ENCODE measurements around the gene PLA2G15. TPM values are rescaled to one million over a fixed set of nuclear protein-coding genes. Genes with fewer than 3 reads are reported as not detected.

Gene PLA2G15
- polyA plus RNA-seq, 2 of the 4 experiments (the other 2 are of a cell fraction) = 4.8 to 8.7 TPM

DNA sequence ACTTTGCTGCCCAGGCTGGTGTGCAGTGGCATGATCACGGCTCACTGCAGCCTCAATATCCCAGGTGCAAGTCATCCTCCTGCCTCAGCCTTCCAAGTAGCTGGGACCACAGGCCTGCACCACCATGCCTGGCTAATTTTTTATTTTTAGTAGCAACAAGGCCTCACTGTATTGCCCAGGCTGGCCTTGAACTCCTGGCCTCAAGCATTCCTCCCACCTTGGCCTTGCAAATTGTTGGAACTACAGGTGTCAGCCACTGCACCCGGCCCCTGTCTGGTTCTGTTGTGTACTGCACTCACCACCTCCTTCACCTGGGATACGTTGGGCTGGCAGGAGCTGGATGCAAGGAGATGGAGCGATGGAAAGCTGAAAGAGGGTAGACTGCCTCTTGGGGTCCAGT is 8.5 kb downstream of the PLA2G15 start:
- H3K4me2 ChIP-seq = no peak overlapping the region
- TF ChIP-seq HEYL (CRISPR knock-in tag; IDR thresholded peaks at IDR 0.05) = no peak
- TF ChIP-seq SREBF2 (IDR thresholded peaks at IDR 0.05) = no peak
- TF ChIP-seq HOXB13 (CRISPR knock-in tag; IDR thresholded peaks at IDR 0.05; ENCODE audit: low read depth) = no peak
- TF ChIP-seq MAZ (IDR thresholded peaks at IDR 0.05; ENCODE audit: borderline replicate concordance, low read depth, low read length) = no peak
- TF ChIP-seq MAFK (IDR thresholded peaks at IDR 0.05; ENCODE audit: partially characterized antibody) = no peak
- TF ChIP-seq, protein P1, sequence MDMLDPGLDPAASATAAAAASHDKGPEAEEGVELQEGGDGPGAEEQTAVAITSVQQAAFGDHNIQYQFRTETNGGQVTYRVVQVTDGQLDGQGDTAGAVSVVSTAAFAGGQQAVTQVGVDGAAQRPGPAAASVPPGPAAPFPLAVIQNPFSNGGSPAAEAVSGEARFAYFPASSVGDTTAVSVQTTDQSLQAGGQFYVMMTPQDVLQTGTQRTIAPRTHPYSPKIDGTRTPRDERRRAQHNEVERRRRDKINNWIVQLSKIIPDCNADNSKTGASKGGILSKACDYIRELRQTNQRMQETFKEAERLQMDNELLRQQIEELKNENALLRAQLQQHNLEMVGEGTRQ (IDR thresholded peaks at IDR 0.05) = no peak
- no peak overlapping the region for H3K27ac ChIP-seq
- DNase-seq (ENCODE audit: low read depth in 1 of 2, low spot score in 1 of 2) (no peak), ATAC-seq (no peak), FAIRE-seq (no peak)
- no peak overlapping the region for H3K4me3 ChIP-seq
- ChIA-PET POLR2A (interaction anchor here (0.6 to 1.5 kb wide), 2 partner anchors 10 to 57 kb away, joined by 3 to 5 read pairs; partner anchors contain the start of genes PRMT7, SLC7A6 and SLC7A6OS), CTCF (interaction anchor here (1.0 to 9.0 kb wide), 3 partner anchors 8 to 75 kb away, joined by 5 to 124 read pairs (median 7); partner anchors contain the start of gene SLC7A6)
- no peaks in the 10 kb centered on the region for H3K9me3 ChIP-seq
- peaks cover 16% of the 10 kb centered on the region for H3K4me1 ChIP-seq
- 96% methylated on average over 4 of the region's 4 CpGs for WGBS (ENCODE audit: missing lambda C conversion rate)

DNA sequence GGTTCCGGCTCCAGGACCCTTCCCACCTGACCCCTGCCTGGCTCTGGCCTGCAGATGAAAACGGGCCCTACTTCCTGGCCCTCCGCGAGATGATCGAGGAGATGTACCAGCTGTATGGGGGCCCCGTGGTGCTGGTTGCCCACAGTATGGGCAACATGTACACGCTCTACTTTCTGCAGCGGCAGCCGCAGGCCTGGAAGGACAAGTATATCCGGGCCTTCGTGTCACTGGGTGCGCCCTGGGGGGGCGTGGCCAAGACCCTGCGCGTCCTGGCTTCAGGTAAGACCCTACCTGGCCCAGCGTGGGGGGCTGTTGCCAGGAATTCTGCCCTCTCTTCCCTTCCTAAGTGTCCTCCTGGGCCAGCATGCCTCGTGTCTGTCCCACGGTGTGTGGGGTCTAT is 10.5 kb downstream of the PLA2G15 start:
- H3K4me2 ChIP-seq = no peak overlapping the region
- peaks cover 18% of the 10 kb centered on the region for H3K4me1 ChIP-seq
- ChIA-PET POLR2A (no interaction called here), CTCF (interaction anchor here (0.7 to 9.0 kb wide), 7 partner anchors 6 to 100 kb away, joined by 3 to 124 read pairs (median 4); partner anchors contain the start of genes PLA2G15, PRMT7, SLC7A6 and SLC7A6OS)
- no peak for FAIRE-seq
- no peak overlapping the region for H3K27ac ChIP-seq
- WGBS (ENCODE audit: missing lambda C conversion rate) = 94% methylated on average over 9 of the region's 18 CpGs
- H3K9me3 ChIP-seq = no peaks in the 10 kb centered on the region
- H3K4me3 ChIP-seq = no peak overlapping the region
- DNase-seq (ENCODE audit: low read depth in 1 of 2, low spot score in 1 of 2) = no peak
- no peak for ATAC-seq
- no peak for TF ChIP-seq MAZ (IDR thresholded peaks at IDR 0.05; ENCODE audit: borderline replicate concordance, low read depth, low read length)
- TF ChIP-seq HDAC2 (IDR thresholded peaks at IDR 0.05) = no peak
- TF ChIP-seq, protein P2, sequence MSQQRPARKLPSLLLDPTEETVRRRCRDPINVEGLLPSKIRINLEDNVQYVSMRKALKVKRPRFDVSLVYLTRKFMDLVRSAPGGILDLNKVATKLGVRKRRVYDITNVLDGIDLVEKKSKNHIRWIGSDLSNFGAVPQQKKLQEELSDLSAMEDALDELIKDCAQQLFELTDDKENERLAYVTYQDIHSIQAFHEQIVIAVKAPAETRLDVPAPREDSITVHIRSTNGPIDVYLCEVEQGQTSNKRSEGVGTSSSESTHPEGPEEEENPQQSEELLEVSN (IDR thresholded peaks at IDR 0.05; ENCODE audit: borderline replicate concordance, low read depth) = no peak

DNA sequence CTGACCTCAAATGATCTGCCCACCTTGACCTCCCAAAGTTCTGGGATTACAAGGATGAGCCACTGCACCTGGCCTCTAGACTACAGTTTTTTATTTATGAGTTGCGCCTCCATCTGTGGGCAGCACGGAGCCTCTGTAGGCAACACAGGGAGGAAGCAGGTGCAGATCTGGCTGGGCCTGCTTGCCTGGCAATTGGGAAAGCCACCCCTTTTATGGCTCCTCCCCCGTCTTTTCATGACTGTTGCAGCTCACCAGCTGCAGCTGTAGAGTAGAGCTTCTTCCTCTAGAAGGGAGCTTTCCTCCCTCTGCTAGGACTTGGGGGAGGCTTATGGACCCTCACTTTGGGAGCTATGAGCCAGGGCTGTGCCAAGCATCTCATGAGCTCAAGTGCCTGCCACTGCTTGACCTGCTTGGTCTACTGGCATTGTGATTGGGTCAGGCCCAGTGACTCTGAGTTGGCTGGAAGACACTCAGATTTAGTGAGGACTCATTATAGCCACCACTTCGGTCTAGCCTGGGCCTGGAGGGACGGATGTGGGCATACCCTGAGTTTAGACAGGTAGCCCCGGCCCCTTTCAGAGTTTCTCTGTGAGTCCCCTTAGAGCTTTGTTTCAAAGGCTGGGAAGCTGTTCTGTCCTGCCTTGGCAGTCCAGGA is 12.2 kb downstream of the PLA2G15 start:
- Histone ChIP-seq H3K27ac (peak overlapping the region; percentile 63 to 83), H3K9me3 (no peaks in the 10 kb centered on the region), H3K4me1 (peaks cover 18% of the 10 kb centered on the region), H3K4me3 (no peak overlapping the region), H3K4me2 (peak overlapping the region; percentile 52)
- 88% methylated on average over 6 of the region's 6 CpGs for WGBS (ENCODE audit: missing lambda C conversion rate)
- ATAC-seq (peak in 1 of 2 experiments; percentile 1; a peak in 1 of 6 replicates), FAIRE-seq (no peak), DNase-seq (ENCODE audit: low read depth in 1 of 2, low spot score in 1 of 2) (no peak)
- ChIA-PET POLR2A (interaction anchor here (1.2 kb wide), 1 partner anchor 53 kb away, joined by 4 read pairs; the partner anchor contains the start of genes PRMT7 and SLC7A6OS), CTCF (interaction anchor here (0.7 to 7.8 kb wide), 5 partner anchors 14 to 164 kb away, joined by 3 to 335 read pairs (median 3); partner anchors contain the start of gene PLA2G15)
- TF ChIP-seq HOXB13 (CRISPR knock-in tag; IDR thresholded peaks at IDR 0.05; ENCODE audit: low read depth) (no peak), MAFK (IDR thresholded peaks at IDR 0.05; ENCODE audit: partially characterized antibody) (no peak), JUNB (IDR thresholded peaks at IDR 0.05) (no peak)
- TF ChIP-seq, protein P3, sequence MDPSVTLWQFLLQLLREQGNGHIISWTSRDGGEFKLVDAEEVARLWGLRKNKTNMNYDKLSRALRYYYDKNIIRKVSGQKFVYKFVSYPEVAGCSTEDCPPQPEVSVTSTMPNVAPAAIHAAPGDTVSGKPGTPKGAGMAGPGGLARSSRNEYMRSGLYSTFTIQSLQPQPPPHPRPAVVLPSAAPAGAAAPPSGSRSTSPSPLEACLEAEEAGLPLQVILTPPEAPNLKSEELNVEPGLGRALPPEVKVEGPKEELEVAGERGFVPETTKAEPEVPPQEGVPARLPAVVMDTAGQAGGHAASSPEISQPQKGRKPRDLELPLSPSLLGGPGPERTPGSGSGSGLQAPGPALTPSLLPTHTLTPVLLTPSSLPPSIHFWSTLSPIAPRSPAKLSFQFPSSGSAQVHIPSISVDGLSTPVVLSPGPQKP (IDR thresholded peaks at IDR 0.05; ENCODE audit: low read depth, low read length) = no peak
- TF ChIP-seq, protein P4, sequence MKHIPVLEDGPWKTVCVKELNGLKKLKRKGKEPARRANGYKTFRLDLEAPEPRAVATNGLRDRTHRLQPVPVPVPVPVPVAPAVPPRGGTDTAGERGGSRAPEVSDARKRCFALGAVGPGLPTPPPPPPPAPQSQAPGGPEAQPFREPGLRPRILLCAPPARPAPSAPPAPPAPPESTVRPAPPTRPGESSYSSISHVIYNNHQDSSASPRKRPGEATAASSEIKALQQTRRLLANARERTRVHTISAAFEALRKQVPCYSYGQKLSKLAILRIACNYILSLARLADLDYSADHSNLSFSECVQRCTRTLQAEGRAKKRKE (CRISPR knock-in tag; IDR thresholded peaks at IDR 0.05; ENCODE audit: low read depth) = no peak
